ENCODE data around the gene TUBAL3.

DNA sequence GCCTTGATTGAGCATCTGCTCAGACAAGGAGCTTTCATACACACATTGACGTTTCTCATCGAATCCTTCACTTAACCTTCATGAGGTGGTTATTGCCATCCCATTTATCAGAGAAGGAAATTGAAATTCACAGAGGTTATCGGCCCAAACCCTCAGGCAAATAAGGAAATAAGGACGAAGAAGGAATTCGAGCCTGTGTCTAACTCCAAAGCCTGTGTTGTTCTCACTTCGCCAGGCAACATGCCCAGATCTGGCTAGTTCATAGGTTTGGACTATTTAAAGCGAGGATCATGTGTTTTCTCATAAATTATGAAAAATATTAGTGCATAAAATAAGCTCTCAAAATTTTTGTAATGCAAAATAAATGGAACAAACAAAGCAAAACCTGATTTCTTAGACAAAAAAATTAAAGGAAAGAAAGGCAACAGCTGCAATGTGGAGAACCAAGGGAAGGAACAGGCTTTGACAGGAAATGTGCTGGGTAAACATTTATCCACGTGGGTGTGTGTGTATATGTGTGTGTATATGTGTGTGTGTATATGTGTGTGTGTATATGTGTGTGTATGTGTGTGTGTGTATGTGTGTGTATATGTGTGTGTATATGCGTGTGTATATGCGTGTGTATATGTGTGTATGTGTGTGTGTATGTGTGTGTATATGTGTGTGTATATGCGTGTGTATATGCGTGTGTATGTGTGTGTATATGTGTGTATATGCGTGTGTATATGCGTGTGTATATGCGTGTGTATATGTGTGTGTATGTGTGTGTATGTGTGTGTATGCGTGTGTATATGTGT lies 35.1 kb downstream of the TUBAL3 start:
- TF ChIP-seq, protein P1, sequence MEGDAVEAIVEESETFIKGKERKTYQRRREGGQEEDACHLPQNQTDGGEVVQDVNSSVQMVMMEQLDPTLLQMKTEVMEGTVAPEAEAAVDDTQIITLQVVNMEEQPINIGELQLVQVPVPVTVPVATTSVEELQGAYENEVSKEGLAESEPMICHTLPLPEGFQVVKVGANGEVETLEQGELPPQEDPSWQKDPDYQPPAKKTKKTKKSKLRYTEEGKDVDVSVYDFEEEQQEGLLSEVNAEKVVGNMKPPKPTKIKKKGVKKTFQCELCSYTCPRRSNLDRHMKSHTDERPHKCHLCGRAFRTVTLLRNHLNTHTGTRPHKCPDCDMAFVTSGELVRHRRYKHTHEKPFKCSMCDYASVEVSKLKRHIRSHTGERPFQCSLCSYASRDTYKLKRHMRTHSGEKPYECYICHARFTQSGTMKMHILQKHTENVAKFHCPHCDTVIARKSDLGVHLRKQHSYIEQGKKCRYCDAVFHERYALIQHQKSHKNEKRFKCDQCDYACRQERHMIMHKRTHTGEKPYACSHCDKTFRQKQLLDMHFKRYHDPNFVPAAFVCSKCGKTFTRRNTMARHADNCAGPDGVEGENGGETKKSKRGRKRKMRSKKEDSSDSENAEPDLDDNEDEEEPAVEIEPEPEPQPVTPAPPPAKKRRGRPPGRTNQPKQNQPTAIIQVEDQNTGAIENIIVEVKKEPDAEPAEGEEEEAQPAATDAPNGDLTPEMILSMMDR (IDR thresholded peaks at IDR 0.05; ENCODE audit: low read depth, low read length): no peak
- TF ChIP-seq POLR2A (IDR thresholded peaks at IDR 0.05; ENCODE audit: extremely low read depth, insufficient read length) (no peak), MYC (IDR thresholded peaks at IDR 0.05; ENCODE audit: low read depth, low read length) (no peak)

All from NB4 (cell line).